K562 (cell line): ENCODE data around the gene UNC5B. TPM values are rescaled to one million over a fixed set of nuclear protein-coding genes. Genes with fewer than 3 reads are reported as not detected.

ENCODE experiments used
- ATAC-seq: fragments of 200-7000 bp; cut with Tn5 transposase; 3 replicates; pipeline ENCODE4 v1.9.1; 2020; ENCODE audit warnings: moderate library complexity
- BruUV-seq: library from RNA; stranded (reverse); fragments of 400-500 nt; replicated peaks from 2 replicates; lab custom pipeline; 2021; lab: Mats Ljungman, UMichigan
- CTCF ChIA-PET: fragments of 300-600 bp; formaldehyde crosslinking; extraction: SDS; loops from one replicate; lab custom pipeline; 2021; ENCODE audit warnings: low intra/inter-chr PET ratio; lab: Yijun Ruan, JAX
- POLR2A ChIA-PET: fragments of 300-600, 350-650 bp; sonication (Branson Sonifier 250); formaldehyde crosslinking; extraction: SDS; loops from one replicate; lab custom pipeline; 2021; ENCODE audit warnings: antibody characterized with exemption, inconsistent platforms; lab: Yijun Ruan, JAX
- DNase-seq, 4 experiments: peaks; one replicate each; pipeline versions ENCODE4 v3.0.0 to v3.0.0-alpha.2; 2011 to 2018; ENCODE audit warnings: low spot score in 3 of 4, mixed read lengths in 3 of 4; ENCODE audit errors: extremely low read depth in 1 of 4
- FAIRE-seq: peaks from 2 replicates; lab custom pipeline; 2011; peaks lifted over from hg19 to GRCh38; lab: Jason Lieb, UNC
- H2AFZ ChIP-seq: 2 replicates; pipeline ENCODE4 v1.6.0; 2011; ENCODE audit warnings: low read depth, low read length, control low read depth, inconsistent platforms
- H3K27ac ChIP-seq: fragments of 200-600 bp; 3 replicates; pipeline ENCODE4 v1.8.0; 2011; ENCODE audit warnings: low read depth, mild to moderate bottlenecking, control low read depth, inconsistent platforms, low read length, moderate library complexity, mixed read lengths; ENCODE audit errors: extremely low read depth
- H3K27me3 ChIP-seq, 2 experiments: fragments of 300-600 bp in 1 of 2; 2 replicates in 1 of 2; 3 replicates in 1 of 2; pipeline versions ENCODE4 v1.6.0 to v1.8.0; 2011; ENCODE audit warnings: inconsistent platforms in 2 of 2, low read length in 2 of 2, mild to moderate bottlenecking in 1 of 2, mixed read lengths in 1 of 2, moderate library complexity in 1 of 2; ENCODE audit not compliant: control insufficient read depth in 2 of 2, insufficient read depth in 2 of 2
- H3K36me3 ChIP-seq: fragments of 300-600 bp; 3 replicates; pipeline ENCODE4 v1.8.0; 2011; ENCODE audit warnings: mild to moderate bottlenecking, low read length, inconsistent platforms; ENCODE audit not compliant: control insufficient read depth, insufficient read depth
- H3K4me1 ChIP-seq, 2 experiments: fragments of 200-600 bp in 1 of 2; replicated peaks in 1 of 2; 2 replicates in 1 of 2; 3 replicates in 1 of 2; pipeline versions ENCODE4 v1.5.1 to v1.8.0; 2011; ENCODE audit warnings: inconsistent platforms in 2 of 2, low read length in 2 of 2, mild to moderate bottlenecking in 1 of 2, mixed read lengths in 1 of 2, moderate library complexity in 1 of 2; ENCODE audit not compliant: control insufficient read depth in 2 of 2, insufficient read depth in 2 of 2
- H3K4me2 ChIP-seq: 2 replicates; pipeline ENCODE4 v1.6.1; 2011; ENCODE audit warnings: low read length, control low read depth, inconsistent platforms, mixed read lengths; ENCODE audit not compliant: insufficient read depth
- H3K4me3 ChIP-seq: fragments of 200-600 bp; sonication (generic), shearing (Covaris generic); 2 replicates; pipeline ENCODE4 v1.5.1; 2016; ENCODE audit warnings: control low read depth, inconsistent platforms
- H3K79me2 ChIP-seq: fragments of 200-600 bp; 3 replicates; pipeline ENCODE4 v1.8.0; 2011; ENCODE audit warnings: low read length, inconsistent platforms; ENCODE audit not compliant: control insufficient read depth, insufficient read depth
- H3K9ac ChIP-seq, 2 experiments: 2 replicates each; pipeline versions ENCODE4 v1.6.0 to v1.6.1; 2011; ENCODE audit warnings: low read depth in 2 of 2, low read length in 2 of 2, control low read depth in 1 of 2, inconsistent platforms in 1 of 2, mild to moderate bottlenecking in 1 of 2, mixed read lengths in 1 of 2; ENCODE audit not compliant: insufficient read depth in 1 of 2
- H3K9me1 ChIP-seq: one replicate; pipeline ENCODE4 v1.6.0; 2011; ENCODE audit warnings: inconsistent platforms, mild to moderate bottlenecking, low read length, moderate library complexity; ENCODE audit not compliant: control insufficient read depth, insufficient read depth
- H3K9me3 ChIP-seq: replicated peaks from 2 replicates; pipeline ENCODE4 v1.5.1; 2011; ENCODE audit warnings: low read depth, low read length, inconsistent platforms; ENCODE audit not compliant: control insufficient read depth, insufficient read depth
- H4K20me1 ChIP-seq: replicated peaks from 2 replicates; pipeline ENCODE4 v1.6.1; 2011; ENCODE audit warnings: low read length, inconsistent platforms, mixed read lengths; ENCODE audit not compliant: control insufficient read depth, insufficient read depth
- ESRRA ChIP-seq: fragments of 450-650 bp; IDR thresholded peaks from 2 replicates; pipeline ENCODE4 v1.6.1; 2014; ENCODE audit warnings: low read depth, mild to moderate bottlenecking, moderate library complexity, borderline replicate concordance
- GTF2F1 ChIP-seq: IDR thresholded peaks from 2 replicates; pipeline ENCODE4 v1.6.1; 2011; ENCODE audit warnings: low read depth, low read length, improper control_type of control experiment
- HLTF ChIP-seq: fragments of 450-650 bp; IDR thresholded peaks from 2 replicates; pipeline ENCODE4 v1.6.1; 2016
- NEUROD1 ChIP-seq: fragments of 150-350 bp; IDR thresholded peaks from 2 replicates; pipeline ENCODE4 v1.6.1; 2014; ENCODE audit warnings: borderline replicate concordance, low read length, low read depth; ENCODE audit not compliant: partially characterized antibody
- POLR2AphosphoS2 ChIP-seq: IDR thresholded peaks from 2 replicates; pipeline ENCODE4 v1.6.1; 2012; ENCODE audit warnings: low read length, improper control_type of control experiment
- PTTG1 ChIP-seq: fragments of 450-650 bp; IDR thresholded peaks from 2 replicates; pipeline ENCODE4 v1.6.1; 2016; ENCODE audit warnings: low read depth, mild to moderate bottlenecking, missing genetic modification characterization, missing compliant biosample characterization
- ZBTB1 ChIP-seq: sonication (generic); formaldehyde crosslinking; IDR thresholded peaks from 2 replicates; pipeline ENCODE4 v1.8.1; 2023; ENCODE audit warnings: missing genetic modification reagents, low read depth, mild to moderate bottlenecking, borderline replicate concordance
- ZNF133 ChIP-seq: fragments of 250-450 bp; sonication (Bioruptor Pico); IDR thresholded peaks from 2 replicates; pipeline ENCODE4 v1.4.0; 2020; ENCODE audit warnings: mild to moderate bottlenecking
- ZNF212 ChIP-seq: fragments of 450-650 bp; formaldehyde crosslinking; IDR thresholded peaks from 2 replicates; pipeline ENCODE4 v1.4.0; 2020; ENCODE audit warnings: mild to moderate bottlenecking
- ZNF282 ChIP-seq: sonication (generic); formaldehyde crosslinking; IDR thresholded peaks from 2 replicates; pipeline ENCODE4 v1.8.1; 2023; ENCODE audit warnings: missing genetic modification reagents
- ZNF3 ChIP-seq: fragments of 250-450 bp; sonication (Bioruptor Pico); IDR thresholded peaks from 2 replicates; pipeline ENCODE4 v1.5.0; 2021; ENCODE audit warnings: mild to moderate bottlenecking, moderate library complexity
- WGBS: fragments of 100-300 bp; shearing (Covaris generic); methylation state at CpG from one replicate; pipeline ENCODE4 v1.1.6; 2016; ENCODE audit warnings: low coverage, mixed read lengths; ENCODE audit not compliant: insufficient coverage; ENCODE audit errors: missing lambda C conversion rate; 5-methylcytosine and 5-hydroxymethylcytosine counted together
- in situ Hi-C: fragments of 300-500 bp; cut with MboI; formaldehyde crosslinking; loops from 4 replicates; pipeline ENCODE4 v1.15.0; 2018; ENCODE audit warnings: inconsistent platforms, mixed read lengths
- intact Hi-C: fragments of 100-400 bp; cut with micrococcal nuclease; formaldehyde crosslinking; loops from 2 replicates; pipeline ENCODE4 v1.14.2; 2022
- polyA plus RNA-seq, 8 experiments: library from polyadenylated mRNA; depleted of rRNA in 4 of 8; stranded (reverse) in 5 of 8; unstranded in 3 of 8; fragments of >200 nt; fragmentation: Nextera tagmentation in 2 of 8; fragmentation: Illumina TruSeq in 1 of 8; extraction: Ambion mirVana in 2 of 8; extraction: Trizol in 1 of 8; gene quantifications; 2 replicates each; pipeline versions ENCODE4 v1.2.1 to v1.2.3, GENCODE V29; 2011 to 2014; ENCODE audit warnings: inconsistent platforms in 1 of 8, missing spikeins in 1 of 8
- total RNA-seq, 7 experiments: library from RNA; depleted of rRNA in 6 of 7; stranded (reverse); fragments of >200 nt in 6 of 7; fragmentation: Illumina TruSeq in 2 of 7; extraction: Trizol in 2 of 7; gene quantifications; 2 replicates each; pipeline versions ENCODE4 v1.2.1 to v1.2.3, GENCODE V29; 2011 to 2021; ENCODE audit warnings: low replicate concordance in 1 of 7
- TF ChIP-seq, protein P1 (sequence below): sonication (generic); formaldehyde crosslinking; IDR thresholded peaks from 2 replicates; pipeline ENCODE4 v1.9.0; 2022; ENCODE audit warnings: mild to moderate bottlenecking, missing genetic modification reagents
- TF ChIP-seq, protein P2 (sequence below): fragments of 200-400 bp; formaldehyde crosslinking; IDR thresholded peaks from 2 replicates; pipeline ENCODE4 v1.6.1; 2017; ENCODE audit warnings: mild to moderate bottlenecking, low read depth, low read length, moderate library complexity

Gene UNC5B
- total and polyA plus RNA-seq, 9 of the 15 experiments (the other 6 are each of a cell fraction or from before 2014, with no cell fraction given), result 0.10 to 8.4 (median 2.1) TPM

DNA sequence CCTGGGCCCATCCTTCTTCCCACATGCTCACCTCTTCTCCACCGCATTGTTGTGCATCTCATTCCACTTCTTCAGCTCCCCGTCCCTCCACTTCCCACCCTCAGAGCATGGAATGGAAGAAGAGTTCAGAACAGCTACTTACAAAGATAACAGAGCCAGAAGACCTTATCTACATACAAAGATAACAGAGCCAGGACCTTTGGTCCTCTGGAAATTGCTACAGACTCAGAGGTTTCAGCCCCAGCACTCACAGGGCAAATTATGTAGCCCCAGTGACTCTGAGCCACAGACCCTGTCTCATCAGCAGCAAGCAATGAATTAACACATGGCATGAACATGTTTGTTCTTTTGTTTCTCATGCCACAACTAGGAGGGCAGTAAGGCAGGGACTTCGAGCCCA, 78.0 kb downstream of the UNC5B start:
- TF ChIP-seq ESRRA, result peak; percentile 10; the same call in 1 of the 2 replicates
- TF ChIP-seq HLTF, result no peak
- H2AFZ ChIP-seq, result peak overlapping the region; percentile 73
- FAIRE-seq, result no peak
- H3K27me3 ChIP-seq, result peaks cover 0 to 22% of the 10 kb centered on the region in 2 experiments; a peak in 2 of 5 replicates
- no peak overlapping the region for H3K9ac ChIP-seq
- H3K36me3 ChIP-seq, result no peaks in the 10 kb centered on the region
- H3K79me2 ChIP-seq, result no peaks in the 10 kb centered on the region
- intact Hi-C loops, result no loop called here
- H3K9me3 ChIP-seq, result no peaks in the 10 kb centered on the region
- in situ Hi-C loops, result no loop called here
- ChIA-PET POLR2A (interaction anchor here (0.6 to 0.9 kb wide), 3 partner anchors 49 to 167 kb away, joined by 3 read pairs; no protein-coding TSS in a partner anchor), CTCF (no interaction called here)
- peaks cover 3 to 19% of the 10 kb centered on the region in 2 experiments; a peak in 4 of 5 replicates for H3K4me1 ChIP-seq
- no peak overlapping the region for H3K4me3 ChIP-seq
- H4K20me1 ChIP-seq, result peaks cover 5% of the 10 kb centered on the region; the same call in 1 of the 2 replicates
- no TSS peak for BruUV-seq
- no peak for DNase-seq
- no peak for ATAC-seq
- H3K4me2 ChIP-seq, result no peak overlapping the region
- WGBS, result 70% methylated on average over 3 of the region's 3 CpGs
- H3K27ac ChIP-seq, result no peak overlapping the region
- no peaks in the 10 kb centered on the region for H3K9me1 ChIP-seq

DNA sequence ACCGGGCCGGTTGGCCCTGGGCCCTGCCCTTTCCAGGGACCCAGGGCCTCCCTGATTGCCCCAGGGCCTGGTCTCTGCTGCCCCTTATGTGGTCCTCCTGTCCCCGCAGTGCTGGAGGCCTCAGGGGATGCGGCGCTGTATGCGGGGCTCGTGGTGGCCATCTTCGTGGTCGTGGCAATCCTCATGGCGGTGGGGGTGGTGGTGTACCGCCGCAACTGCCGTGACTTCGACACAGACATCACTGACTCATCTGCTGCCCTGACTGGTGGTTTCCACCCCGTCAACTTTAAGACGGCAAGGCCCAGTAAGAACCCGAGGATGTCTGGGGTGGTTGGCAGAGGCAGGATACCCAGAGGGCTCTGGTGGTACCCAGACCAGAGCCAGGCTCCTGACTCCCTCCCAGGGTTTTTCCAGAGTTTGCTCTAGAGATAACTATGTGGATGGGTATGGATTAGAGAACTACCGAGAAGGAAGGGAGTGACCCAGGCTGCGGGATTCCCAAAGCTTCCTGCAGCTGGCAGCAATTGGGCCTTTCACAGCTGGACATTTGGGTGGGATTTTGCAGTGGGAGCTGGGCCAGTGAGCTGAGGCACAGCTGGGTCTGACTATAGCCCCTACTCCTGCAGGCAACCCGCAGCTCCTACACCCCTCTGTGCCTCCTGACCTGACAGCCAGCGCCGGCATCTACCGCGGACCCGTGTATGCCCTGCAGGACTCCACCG, 78.6 kb downstream of the UNC5B start:
- H3K79me2 ChIP-seq, result no peaks in the 10 kb centered on the region
- no peak overlapping the region for H3K9ac ChIP-seq
- intact Hi-C loops, result no loop called here
- H3K9me3 ChIP-seq, result no peaks in the 10 kb centered on the region
- H3K9me1 ChIP-seq, result no peaks in the 10 kb centered on the region
- no peak overlapping the region for H2AFZ ChIP-seq
- no peak overlapping the region for H3K4me3 ChIP-seq
- CTCF ChIA-PET, result no interaction called here
- H3K27me3 ChIP-seq, result peaks cover 0 to 16% of the 10 kb centered on the region in 2 experiments; a peak in 2 of 5 replicates
- H3K4me2 ChIP-seq, result no peak overlapping the region
- DNase-seq (no peak), ATAC-seq (no peak), FAIRE-seq (no peak)
- H3K4me1 ChIP-seq, result peaks cover 3 to 17% of the 10 kb centered on the region in 2 experiments; a peak in 4 of 5 replicates
- WGBS, result 68% methylated on average over 26 of the region's 26 CpGs
- in situ Hi-C loops, result no loop called here
- peaks cover 6% of the 10 kb centered on the region; the same call in 1 of the 2 replicates for H4K20me1 ChIP-seq
- H3K36me3 ChIP-seq, result no peaks in the 10 kb centered on the region
- no TSS peak for BruUV-seq
- POLR2A ChIA-PET, result interaction anchor here (0.6 kb wide), 1 partner anchor 48 kb away, joined by 3 read pairs; no protein-coding TSS in a partner anchor
- no peak overlapping the region for H3K27ac ChIP-seq
- TF ChIP-seq ZNF212 (CRISPR knock-in tag), result no peak
- TF ChIP-seq NEUROD1, result no peak
- TF ChIP-seq, protein P1, sequence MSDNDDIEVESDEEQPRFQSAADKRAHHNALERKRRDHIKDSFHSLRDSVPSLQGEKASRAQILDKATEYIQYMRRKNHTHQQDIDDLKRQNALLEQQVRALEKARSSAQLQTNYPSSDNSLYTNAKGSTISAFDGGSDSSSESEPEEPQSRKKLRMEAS (CRISPR knock-in tag), result no peak
- TF ChIP-seq POLR2AphosphoS2, result no peak
- TF ChIP-seq, protein P2, sequence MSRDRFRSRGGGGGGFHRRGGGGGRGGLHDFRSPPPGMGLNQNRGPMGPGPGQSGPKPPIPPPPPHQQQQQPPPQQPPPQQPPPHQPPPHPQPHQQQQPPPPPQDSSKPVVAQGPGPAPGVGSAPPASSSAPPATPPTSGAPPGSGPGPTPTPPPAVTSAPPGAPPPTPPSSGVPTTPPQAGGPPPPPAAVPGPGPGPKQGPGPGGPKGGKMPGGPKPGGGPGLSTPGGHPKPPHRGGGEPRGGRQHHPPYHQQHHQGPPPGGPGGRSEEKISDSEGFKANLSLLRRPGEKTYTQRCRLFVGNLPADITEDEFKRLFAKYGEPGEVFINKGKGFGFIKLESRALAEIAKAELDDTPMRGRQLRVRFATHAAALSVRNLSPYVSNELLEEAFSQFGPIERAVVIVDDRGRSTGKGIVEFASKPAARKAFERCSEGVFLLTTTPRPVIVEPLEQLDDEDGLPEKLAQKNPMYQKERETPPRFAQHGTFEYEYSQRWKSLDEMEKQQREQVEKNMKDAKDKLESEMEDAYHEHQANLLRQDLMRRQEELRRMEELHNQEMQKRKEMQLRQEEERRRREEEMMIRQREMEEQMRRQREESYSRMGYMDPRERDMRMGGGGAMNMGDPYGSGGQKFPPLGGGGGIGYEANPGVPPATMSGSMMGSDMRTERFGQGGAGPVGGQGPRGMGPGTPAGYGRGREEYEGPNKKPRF, result no peak
- peak; percentile 88 for TF ChIP-seq ZBTB1
- TF ChIP-seq PTTG1, result no peak
- TF ChIP-seq ZNF133, result no peak
- TF ChIP-seq ZNF282 (CRISPR knock-in tag), result no peak
- no peak for TF ChIP-seq ZNF3 (CRISPR knock-in tag)
- TF ChIP-seq GTF2F1, result no peak
